Measurements from ENCODE around the gene BTBD9.

Gene BTBD9

DNA sequence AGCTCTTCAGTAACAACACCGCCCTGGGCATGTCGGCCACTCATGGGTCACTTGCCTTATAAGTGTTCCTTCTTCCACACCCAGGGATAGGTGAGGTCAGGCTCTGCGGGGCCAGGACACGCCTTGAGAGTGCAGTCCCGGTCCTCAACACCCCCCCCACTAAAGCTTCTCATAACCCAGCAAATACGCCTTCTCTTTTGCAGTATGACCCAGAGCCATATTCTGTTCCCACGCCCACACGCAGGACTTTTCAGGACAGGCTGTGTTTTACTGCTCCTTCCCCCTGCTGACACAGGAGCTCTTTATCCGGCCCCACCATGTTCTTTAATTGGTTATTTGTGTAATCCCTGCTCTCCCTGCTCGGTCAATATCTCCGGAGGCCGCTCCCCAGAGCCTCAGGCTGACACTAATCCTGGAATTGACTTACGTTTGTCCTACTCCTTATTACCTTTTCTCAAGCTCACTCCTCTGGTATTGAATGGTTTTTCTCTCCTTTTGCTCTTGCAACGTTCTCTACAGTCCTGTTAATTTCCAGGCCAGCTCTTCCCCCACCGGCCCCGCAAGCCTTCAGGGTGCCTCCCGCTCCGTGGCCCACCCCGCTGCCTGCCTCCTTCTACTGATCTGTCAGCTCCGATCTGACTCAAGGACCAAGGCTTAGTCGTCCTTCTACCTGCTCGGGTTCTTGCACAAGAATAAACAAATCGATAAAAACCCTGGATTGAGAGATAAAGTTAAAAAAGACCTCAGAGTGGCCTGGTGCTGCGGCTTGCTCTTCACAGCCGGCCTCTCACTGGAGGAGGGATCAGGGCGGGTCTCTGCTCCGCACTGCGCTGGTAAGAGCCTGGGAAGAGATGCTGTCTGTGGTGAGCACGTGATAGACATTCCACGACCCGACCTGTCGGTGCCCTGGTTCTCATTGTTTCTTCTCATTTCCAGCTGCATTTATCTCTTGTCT is 462.7 kb downstream of the BTBD9 start:
- no peak for DNase-seq (ENCODE audit: low spot score)

DNA sequence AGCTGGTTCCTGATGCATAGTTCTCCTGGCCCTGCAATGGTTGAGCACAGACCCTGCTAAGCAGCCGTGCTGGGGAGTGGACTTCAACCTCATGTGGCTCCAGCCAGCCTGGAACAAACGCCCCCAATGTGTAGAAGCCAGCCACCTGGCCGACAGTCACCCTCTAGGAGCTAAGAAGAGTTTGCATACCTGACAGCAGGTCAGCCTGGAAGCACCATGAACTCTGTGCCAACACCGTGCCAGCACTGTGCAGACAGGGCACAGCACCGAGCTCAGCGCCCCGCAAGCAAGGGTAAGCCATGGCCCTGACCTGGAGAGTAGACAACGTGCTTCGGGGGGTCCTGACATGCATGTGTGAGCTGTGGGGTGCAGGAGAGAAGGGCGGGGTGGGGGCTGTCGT is 463.9 kb downstream of the BTBD9 start:
- DNase-seq (ENCODE audit: low spot score), result no peak

DNA sequence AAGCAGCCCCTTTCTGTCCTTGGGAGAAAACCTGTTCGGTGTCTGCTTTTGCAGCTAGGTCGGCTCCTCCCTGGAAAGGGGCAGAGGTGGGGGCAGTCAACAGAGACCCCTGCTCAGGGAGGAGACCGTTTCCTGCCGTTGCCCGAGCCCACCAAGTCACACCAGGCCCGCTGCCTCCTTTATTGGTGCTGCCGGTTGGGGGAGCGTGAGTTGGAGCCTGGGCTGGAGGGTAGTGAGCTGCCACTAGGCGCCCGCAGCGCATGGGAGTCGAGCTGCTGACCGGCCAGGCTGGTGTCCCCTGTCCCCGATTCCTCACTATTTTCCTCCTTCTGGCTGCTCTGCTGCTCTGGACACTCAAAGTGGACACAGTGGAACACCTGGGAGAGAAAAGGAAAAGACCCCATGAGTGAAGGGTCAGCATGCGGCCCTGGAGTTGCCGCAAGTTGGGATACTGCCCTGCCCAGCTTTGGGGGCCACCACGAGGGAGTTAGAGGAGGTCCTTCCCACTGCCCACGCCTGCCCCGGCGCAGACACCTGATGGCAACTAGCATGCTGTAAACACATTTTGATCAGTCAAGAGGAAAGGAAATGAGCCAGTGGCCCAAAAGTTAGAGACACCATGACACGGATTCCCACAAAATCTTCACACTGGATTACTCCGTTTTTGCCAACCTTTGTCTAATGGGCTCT is 464.8 kb downstream of the BTBD9 start:
- DNase-seq (ENCODE audit: low spot score), result no peak

DNA sequence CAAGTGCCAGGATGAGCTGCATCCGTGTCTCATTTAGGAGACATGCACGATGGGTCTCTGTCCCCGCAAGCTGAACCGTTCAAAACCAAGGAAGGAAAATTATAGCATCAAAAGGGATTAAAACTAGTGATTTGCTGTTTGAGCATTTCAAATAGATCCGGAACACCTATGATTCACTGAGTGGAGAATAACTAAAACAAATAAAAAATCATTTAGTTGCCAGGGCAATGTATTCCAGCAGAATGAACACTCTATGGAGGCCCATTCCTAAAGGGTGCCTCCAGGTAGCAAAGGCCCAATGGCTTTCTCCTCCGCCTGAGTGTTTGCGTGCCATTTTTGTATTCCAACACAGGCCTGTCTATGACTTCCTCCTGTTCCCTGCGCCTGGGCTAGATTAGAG is 465.4 kb downstream of the BTBD9 start:
- no peak for DNase-seq (ENCODE audit: low spot score)

DNA sequence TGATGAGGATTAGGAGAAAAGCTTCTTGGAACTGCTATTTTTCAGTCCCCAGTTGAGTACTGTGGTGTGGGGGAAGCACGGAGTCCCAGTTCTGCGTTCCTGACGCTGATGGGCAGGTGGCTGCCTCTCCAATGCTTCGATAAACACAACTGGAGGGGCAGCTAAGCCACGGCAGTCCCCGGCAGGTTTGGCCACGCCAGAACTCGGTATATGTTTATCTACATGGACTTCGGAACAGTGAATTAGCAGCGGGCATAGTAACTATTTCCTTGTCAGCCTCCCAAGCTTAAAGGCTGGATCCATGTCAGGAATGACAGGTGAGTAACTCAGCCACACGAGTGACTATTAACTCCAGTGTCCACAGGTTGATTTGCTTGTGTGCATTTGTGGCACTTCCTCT is 465.8 kb downstream of the BTBD9 start:
- no peak for DNase-seq (ENCODE audit: low spot score)

DNA sequence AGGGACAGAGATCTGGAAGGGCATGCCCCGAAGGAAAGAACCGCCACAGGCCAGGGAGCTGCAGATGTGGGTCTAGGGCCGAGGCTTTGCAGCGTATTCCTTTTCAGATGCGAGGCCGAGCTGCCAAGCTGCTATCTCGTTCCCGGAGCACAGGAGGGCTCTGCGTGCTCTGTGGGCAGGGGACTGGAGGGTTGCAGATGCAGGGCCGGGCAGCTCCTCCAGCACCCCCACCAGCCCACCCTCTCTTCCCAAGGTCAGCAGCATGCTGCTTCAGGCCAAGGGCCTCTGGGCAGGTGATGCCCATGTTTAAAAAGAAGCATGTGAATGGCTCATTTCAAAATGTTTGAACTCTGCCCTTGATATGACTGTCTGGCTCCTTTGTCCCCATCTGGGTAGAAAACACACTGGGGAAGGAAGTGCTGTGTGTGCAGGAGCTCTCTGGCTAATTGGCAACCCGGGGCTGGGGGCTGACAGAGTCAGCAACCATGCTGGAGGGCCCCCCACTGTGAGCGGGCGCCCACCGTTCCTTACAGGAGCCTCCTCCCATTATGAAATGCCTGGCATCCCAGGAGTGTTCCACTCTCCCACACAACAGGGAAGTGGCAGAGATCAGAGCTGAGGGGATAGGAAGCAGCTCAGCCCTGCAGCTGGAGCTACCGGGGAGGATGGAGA is 466.9 kb downstream of the BTBD9 start:
- DNase-seq (ENCODE audit: low spot score), result no peak

DNA sequence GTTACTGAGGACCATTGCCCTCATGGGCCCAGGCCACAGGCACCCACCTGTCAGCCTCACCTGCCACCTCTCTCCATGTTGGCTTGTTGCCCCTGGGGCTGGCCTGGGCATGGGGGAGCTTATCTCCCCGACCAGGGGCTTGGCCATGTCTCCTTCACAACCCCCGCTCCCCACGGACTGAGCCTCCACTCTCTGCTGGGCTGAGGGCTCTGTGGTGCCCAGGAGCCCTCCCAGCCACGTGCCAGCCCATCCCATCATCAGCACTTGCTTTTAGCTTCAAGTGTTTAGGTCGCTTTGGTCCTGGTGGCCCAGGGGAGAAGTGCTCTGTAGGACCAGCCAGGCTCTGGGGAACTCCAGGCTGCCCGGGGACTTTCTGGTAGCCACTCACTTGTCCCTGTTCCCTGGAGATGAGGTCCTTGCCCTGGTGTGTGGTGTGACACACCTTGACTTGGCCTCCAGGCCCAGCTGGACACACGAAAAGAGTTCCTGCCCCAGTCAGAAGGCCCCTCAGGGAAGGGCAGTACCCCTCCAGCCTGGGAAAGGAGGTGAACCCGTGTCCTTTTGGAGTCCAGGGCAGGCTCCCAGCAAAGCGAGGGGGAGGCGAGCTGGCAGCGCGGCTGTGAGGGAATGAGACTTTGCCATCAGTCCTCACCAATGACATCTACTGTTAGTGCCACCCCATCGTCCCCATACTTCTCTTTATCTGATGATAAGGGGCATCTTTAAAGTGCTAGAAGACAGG is 467.6 kb downstream of the BTBD9 start:
- DNase-seq (ENCODE audit: low spot score), result no peak

DNA sequence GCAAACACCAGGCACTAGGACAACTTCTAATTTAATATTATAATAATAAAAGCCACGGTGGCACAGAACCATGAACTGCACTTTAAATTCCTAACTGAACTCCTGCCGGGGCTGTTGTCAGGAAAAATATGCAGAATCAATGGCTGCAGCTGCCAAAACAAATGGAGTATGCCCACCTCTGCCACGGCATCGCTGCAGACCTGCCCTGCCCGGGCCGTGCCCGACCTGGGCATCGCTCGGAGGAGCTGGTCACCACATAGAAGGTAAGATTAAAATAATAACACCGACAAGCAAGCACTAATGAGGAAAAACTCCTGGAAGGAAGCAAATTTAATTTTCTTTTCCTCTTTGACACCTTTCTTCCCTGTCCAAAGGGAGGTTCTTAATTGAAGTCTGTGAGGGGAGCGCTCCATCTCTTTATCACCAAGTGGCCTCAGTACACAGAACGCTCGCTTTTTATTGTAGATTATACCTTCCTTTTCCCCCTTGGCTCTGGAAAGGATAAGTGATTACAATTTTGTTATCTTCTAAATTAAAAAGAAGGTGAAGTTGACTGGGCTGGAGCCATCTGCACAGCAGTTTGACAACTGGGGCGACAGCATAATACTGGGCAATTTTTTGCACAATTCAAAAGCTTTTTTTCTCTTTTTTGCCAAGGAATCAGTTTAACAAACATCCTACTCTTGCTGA is 468.9 kb downstream of the BTBD9 start:
- DNase-seq (ENCODE audit: low spot score), result no peak

DNA sequence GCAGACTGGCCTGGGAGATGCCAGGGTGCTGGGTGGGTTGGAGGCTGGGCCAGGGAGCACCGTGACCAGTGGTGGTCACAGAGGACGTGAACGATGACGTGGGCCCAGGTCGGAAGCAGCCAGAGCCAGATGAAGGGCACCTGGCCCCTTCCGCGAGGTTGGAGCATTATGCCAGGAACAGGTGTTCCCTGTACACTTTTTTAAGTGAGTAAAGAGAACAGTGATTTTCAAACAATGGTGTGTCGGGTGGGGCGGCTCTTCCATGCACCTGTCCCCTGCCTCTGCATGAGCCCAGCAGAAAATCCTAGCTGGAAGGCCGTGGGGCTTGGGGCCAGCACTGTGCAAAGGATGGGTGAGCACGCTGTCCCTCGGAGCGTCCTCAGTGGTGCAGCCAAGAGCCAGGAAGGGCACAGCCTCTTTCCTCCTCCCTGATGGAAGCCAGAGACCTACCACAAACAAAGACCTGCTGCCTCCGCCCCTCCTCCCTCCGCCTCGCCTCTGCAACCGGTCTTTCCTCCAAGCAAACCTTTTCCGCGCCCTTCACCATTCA is 469.7 kb downstream of the BTBD9 start:
- DNase-seq (ENCODE audit: low spot score), result no peak

DNA sequence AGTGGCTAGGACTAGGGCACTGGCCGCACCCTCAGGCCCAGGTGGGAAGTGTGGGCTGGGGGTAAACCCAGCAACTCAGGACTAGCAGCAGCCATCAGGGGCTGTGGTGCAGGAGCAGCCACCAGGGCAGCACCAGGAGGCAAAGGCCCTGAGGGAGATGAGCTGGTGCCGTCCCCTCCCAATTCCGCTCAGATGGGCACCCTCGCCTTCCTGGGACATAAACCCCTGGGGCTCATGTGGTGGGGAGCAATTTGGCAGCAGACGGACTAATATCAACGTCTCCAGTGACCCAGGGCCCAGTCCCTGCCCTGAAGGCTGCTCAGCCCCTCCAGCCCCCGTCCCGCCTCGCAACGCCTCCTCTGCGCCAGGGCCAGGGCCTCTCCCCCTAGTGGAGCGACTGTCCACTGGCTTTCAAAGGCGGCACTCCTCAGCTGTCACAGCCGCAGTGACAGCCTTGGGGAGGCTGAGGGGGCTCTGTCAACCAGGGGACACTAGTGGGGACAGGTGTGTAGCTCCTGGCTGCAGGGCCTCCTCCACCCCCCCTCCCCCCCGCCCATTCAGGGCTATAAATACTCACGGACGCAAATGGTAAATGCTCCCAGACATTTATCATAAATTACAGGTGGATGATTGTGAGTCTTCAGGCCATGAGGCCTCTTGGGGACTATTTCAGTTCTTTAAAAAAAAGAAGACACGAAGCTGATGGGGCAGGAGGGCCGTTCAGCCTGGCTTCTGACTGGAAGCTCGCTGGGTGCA is 470.3 kb downstream of the BTBD9 start:
- DNase-seq (ENCODE audit: low spot score), result no peak

DNA sequence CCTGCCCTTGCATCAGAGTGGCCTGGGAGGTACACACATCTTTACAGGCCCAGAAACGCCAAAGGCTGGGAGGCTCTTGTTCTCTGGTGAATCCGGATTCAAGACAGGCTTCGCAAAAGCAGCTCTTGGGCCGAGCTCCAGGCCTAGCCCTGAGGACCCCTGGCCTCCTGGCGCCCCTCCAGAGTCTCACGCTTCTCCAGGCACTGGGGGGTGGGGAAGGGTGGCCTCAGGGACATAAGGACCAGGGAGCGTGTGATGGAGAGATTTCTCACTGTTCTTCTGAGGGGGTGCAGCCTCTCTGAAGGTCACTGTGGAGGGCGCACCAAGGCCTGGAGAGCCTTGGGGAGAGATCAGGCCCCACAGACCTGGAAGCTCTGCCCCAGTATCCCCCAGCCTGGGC is 471.0 kb downstream of the BTBD9 start:
- DNase-seq (ENCODE audit: low spot score), result no peak

DNA sequence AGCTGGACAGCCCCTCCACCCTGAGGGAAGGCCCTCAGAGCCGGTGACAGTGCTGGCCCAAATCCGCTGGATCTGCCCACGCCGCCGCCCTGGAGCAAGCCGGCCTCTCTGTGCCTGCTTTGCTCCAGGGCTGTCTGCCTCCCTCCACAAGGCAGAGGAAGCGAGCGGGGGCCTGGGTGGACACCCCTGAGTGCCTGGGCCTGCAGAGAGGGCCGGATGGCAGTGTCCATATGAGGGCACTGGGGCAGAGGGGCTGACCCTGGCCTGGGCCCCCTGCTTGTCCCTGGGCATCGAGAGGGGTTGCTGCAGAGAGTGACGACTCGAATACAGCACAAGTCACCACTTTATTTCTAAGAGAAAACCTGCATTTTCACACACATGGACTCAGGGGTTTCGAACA is 471.6 kb downstream of the BTBD9 start:
- no peak for DNase-seq (ENCODE audit: low spot score)

DNA sequence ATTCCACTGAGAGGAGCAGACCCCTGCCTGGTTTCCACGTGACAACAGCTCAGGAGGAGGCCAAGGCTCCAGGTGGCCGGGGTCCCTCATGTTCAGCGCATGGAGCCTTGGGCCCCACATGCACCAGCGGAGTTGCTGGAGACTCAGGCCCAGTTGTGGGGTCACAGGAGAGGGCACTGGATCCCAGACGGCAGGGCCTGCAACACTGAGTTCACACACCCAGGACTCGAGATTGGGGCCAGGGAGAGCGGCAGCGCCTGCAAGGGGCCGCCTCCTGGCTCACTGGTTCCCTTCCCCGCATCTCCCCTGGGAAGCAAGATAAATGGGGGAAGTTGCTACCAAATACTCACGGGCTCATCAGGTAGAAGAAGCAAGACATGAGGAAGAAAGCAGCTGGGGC is 472.1 kb downstream of the BTBD9 start:
- DNase-seq (ENCODE audit: low spot score), result no peak

DNA sequence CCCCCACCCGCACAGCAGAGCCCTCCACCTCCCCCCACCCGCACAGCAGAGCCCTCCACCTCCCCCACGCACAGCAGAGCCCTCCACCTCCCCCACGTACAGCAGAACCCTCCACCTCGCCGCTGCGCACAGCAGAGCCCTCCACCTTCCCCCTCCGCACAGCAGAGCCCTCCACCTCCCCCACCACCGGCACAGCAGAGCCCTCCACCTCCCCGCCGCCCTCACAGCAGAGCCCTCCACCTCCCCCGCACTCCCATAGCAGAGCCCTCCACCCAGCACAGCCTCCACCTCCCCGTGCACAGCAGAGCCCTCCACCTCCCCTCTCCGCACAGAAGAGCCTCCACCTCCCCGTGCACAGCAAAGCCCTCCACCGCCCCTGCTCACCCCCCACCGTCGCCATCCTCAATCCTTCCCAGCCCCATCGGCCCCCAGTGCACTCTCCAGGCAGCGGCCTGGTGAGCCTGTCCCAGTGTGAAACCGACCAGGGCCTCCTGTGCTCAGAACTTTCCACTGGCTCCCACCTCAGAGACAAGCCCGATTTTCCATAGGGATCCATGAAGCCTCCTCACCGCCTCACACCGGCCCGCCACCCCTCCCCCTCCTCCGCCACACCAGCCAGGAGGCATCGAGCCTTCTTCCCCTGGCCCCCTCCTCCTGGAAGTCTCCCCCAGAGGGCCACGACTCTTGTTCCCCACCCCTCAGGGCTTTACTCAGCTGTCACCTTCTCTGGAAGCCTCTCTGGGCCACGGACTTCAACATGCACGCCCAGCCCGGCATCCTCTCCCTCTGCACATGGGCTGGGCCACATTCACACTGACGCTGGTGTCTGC is 473.1 kb downstream of the BTBD9 start:
- no peak for DNase-seq (ENCODE audit: low spot score)

DNA sequence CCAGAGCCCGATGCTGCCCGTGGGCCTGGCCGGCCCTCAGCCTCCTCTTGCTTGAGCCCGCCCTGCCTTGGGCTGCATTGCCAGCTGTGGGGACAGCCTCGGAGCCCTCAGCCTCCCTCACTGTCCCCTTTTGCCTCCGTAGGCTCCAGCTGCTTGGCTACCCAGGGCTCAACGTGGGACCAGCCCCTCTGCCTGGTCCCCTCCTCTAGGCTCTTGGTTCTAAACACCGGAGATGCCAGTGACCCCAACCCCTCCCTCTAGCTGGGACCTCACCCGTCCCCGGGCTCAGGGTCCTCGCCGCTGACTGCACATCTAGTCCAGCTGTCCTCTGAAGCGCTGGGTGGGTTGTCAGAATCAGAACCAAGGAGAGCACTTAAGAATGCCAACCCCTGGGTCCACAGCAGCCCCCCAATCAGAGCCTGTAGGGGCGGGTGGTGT is 475.0 kb downstream of the BTBD9 start:
- DNase-seq (ENCODE audit: low spot score), result no peak

DNA sequence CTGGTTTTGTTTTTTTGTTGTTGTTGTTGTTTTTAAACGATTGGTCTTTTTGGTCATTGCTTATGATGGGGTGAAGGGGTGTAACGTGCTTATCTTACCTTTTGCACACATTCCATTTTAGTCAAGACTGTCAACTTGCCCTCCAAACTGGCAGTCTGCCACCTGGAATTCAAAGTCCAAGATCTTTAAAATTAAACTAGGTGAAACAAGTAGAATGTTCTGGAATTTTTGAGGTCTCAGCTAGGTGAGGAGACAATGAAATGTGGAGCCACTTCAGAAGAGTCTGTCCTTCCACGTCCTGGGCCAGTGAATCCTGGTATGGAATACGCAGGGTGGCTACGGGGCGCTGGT is 475.6 kb downstream of the BTBD9 start:
- no peak for DNase-seq (ENCODE audit: low spot score)

DNA sequence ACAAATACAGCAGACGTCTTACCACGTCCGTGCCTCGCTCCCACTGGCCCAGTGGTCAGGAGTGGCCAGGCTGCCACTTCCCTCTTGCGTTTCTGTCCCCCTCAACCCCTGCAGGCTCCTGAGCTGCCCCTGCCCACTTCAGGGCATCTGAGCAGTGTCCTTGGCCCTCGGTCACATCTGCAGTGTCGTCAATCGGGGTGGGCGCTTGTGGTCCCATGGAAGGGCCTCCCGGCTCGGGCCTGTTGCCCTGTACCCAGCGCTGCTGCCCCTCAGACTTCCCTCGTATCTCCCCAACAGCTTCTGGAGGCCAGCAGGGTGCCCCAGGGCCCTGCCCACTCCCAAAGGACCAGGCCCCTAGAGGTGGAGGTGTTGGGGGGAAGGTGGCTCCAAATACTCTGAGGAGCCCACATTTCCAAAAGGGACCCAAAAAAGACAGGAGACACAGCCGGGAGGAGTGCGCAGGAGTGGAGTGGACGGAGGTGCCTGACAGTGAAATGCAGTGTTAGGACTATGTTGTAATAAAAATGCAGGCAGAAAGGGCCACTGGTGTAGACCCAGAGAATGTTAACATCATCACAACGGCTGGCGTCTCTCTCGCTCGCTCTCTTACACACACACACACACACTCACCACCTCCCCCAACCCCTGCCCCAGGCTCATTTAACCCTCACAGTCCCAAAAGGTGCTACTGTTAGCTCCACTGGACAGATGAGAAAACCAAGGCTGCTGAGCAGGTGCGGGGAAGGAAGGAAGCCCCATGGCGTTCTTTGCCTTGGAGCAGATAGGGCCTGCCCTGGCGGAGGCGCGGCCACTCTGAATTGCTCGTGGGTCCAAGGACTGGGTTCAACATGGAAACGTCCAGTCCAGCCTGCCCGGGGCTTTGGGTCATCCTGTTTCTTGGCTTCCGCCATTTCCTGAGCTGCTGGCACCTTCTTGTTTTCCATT is 476.3 kb downstream of the BTBD9 start:
- DNase-seq (ENCODE audit: low spot score), result no peak

DNA sequence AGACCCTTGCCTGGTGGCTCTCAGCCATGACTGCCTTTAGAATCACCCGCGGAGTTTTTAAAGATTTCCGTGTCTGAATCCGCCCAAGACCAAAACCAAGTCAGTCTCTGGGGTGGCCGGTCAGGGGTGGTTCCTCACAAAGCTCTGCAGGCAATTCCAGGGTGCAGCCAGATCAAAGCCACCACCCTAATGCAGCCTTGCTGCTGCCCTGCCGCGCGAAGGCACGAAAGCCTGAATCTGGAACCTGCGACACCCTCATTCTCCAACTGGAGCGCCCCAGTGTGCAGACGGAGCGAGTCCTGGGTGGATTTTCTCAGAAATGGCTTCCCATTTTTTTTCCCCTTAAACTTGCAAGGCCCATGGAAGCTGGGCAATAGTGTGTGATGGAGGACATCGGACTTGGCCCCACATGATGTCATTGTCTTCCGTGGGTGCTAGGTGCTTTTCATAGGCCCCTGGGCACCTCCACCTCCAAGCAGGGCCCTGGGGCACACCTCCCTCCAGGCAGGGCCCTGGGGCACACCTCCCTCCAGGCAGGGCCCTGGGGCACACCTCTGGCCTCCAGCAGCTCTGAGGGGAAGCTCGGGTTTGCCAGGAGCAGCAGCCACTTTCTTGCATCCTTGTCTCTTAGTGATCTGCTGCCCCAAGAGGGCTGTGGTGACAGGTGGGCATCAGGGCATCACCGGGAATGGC is 477.1 kb downstream of the BTBD9 start:
- DNase-seq (ENCODE audit: low spot score), result no peak

All from putamen (tissue), 1 donor.